Muscle of arm (tissue), 12 donors: ENCODE results near the gene ACAP3. TPM values are rescaled to one million over a fixed set of nuclear protein-coding genes. Genes with fewer than 3 reads are reported as not detected.

Experiments used
- DNase-seq: peaks from one replicate; pipeline ENCODE4 v3.0.0-alpha.2; 2013
- polyA plus RNA-seq, 12 donors: library from polyadenylated mRNA; unstranded; fragments of 120-200 nt; gene quantifications; one replicate each; pipeline ENCODE4 v1.2.1, GENCODE V29; 2013; ENCODE audit not compliant: insufficient read length in 12 of 12

The ACAP3 gene
- polyA plus RNA-seq, 12 donors: 27.5 to 88.5 (median 36.2) TPM; not detected in 1

DNA sequence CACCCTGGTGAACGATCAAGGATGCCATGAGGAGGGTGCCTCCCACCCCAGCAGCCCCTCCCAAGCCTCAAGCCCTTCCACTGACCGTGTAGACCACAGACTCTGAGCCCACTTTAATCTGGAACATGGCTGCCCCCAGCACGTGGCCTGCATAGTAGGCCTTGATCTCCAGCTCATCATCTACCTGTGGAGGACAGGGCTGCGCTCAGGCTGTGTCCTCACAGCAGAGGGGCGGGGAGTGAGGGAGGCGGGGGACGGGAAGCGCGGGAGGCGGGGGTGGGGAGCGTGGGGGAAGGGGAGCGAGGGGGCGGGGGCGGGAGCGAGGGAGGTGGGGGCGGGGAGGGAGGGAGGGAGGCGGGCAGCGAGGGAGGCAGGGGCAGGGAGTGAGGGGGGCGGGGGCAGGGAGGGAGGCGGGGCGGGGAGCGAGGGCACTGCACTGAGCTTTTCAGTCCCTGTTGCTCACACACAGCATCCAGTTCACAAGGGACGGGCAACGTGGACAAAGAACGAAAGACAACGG, 7.8 kb upstream of the ACAP3 start:
- no peak for DNase-seq

DNA sequence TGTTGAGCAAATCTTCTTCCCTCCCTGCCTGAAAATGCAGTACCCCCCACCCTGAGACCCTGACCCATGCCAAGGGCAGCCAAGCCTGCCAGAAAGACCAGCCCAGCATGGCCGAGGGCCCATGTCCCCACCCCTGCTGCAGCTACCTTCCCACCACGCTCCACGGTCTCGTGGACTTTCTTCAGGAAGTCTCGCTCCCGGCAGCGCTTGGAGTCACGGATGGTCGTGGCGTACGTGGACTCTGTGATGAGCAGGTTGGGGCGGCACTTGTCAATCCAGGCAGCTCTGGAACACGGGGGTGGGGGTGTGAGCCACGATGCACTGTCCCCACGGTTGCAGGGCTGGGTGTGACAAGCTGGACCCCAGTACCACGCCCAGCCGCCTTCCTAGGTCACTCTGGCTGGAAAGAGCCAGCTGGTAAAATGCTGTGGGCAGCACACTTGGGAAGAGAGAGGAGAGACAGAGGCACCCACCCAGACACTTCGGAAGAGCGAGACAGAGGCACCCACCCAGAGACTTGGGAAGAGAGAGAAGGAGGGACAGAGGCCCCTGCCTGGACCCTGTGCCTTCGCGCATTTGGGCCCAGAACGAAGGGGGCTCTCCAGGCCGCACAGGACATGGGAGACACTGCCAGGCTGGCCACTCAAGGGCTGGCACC, 7.1 kb upstream of the ACAP3 start:
- DNase-seq: no peak

DNA sequence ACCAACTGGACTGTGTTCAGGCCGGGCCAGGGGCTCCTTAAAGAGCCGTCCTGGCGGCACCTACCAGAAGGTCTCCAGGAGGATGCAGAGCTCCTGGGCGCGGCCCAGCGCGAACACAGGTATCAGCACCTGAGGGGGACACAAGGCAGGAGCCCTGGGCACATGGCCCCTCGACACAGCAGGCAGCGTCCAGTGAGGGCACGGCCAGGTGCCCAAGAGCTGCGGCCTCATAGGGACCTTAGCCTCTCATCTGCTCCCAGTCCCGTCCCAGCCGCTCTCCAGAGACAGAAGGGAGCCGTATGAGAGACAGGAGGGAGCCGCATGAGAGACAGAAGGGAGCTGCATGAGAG, 6.5 kb upstream of the ACAP3 start:
- no peak for DNase-seq

DNA sequence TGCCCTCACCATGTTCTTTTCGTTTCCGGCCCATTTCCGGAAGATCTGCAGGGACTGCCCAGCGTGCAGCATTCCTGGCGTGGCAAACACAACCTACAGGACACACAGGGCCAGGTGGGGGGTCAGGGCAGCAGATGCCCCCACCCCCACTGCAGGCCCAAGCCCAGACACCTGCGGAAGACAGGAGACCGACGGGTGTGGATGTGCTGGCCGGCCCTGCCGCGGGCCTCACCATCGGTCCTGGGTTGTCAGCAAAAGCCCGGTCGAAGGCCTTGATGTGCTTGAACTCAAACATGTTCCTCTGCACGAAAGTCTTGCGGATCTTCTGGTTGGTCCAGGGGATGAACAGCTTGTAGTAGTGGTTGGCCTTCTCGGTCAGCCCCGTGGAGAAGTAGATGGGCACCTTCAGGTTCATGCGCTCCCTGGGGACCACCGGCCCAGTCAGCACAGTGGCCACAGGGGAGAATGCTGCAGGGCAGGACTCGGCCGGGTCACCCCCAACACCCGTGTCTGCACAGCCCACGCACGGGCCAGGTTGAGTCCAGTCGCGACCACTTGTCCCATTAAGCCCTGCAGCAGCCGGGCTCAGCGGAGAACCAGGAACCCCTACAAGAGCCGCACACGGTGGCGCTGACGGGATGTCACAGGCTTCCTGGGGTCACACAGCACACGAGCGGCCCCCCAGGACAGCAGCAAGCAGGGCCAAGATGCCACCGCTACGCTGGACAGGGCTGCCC, 5.9 kb upstream of the ACAP3 start:
- DNase-seq: no peak

DNA sequence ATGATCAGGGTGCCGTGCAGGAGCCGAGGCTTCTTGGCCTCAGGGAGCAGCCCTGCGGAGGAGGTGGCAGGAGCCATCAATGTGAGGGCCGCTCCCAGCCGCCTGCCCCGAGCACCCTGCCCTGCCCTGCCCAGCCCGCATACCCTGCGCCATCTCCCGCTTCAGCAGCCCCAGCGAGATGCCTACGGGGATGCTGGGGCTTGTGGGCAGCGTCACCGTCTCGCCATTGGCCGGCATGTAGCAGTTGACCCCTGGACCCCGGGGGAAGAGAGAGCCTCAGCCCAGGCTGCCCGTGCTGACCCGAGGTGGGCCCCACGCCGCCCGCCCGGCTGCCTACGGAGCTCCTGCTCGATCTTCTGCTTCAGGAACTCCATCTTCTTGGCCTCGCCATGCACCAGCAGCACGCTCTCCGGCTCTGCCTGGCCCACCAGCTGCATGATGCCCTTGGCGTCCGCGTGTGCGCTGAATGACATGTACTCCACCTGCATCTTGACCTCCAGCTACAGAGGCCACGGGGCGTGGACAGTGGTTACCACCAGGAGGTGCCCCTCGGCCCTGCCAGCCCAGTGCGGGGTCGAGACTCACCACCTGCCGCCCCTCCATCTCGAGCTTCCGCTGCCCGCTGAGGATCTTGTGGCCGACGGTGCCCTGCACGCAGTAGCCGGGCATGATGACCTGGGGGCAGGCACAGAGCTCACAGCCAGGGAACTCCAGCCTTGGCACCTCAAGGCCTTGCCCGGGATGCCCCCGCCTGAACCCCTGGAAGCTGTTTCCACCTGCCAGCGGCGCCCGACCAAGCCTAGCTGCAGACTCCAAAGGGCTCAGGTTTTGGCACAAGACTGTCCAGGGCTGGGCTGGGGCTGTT, 5.0 kb upstream of the ACAP3 start:
- DNase-seq: no peak

DNA sequence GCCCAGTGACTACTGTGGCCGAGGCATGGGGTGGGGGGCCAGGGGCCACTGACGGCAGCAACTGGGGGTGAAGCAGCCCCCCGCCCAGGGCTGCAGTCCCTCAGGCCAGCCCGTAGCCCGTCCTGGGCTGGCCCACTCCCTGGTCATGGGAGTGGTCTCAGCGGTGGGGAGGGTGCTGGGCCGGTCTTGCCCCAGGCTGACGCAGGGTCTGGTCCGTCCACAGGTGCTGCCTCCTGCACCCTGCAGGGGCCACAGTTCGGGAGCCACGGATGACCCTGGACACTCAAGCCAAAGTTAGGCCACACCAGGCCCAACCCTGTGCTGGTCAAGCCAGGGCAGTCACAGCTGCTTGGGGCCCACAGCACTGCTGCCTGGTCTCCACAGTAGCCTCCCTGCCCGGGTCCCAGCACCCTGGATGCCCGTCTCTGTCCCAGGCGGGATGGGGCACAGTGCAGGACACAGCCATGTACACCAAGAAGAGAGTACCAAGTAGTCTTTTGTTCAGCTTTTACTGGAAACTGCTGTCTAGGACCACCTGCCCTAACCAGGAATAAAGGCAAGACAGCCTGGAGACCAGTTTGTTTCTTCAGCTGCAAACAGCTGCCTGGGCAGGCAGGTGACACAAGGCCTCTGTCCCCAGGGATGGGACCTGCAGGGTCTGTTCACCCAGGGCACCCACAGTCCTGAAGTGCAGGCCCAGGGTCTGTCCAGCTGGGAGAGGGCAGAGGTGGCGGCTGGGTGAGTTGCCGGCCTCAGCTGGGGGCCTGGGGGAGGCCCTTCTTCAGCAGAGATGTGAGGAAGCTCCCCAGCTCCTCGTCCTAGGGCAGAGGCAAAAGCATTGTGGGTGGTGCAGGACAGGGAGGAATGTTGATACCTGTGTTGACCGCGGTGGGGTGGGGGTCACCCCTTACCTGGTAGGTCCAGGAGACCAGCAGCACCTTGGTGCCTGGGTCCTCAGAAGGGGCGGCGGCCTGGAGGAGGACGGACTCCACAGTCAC, 3.7 kb upstream of the ACAP3 start:
- DNase-seq: no peak

DNA sequence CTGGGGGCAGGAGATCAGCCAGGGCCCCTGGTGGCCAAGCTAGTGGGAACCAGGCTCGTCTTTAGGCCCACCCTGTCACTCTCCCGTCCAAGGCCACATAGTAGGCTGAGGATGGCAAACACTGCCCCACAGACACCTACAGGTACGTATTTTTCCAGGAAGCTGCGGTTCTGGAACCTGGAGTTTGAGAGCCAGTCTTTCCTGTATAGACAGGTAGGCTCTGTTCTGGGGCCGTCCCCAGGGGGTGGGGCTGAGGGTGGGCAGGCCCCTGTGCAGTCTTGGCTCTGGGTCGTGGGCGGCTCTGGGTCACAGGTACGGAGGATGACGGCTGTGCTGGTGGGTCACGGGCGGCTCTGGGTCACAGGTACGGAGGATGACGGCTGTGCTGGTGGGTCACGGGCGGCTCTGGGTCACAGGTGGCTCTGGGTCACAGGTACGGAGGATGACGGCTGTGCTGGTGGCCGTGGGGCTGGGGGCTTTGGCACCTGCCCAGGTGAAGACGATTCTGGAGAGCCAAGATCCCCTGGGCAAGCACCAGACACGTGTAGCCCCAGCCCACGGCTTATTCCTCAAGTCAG, 2.8 kb upstream of the ACAP3 start:
- DNase-seq: no peak

DNA sequence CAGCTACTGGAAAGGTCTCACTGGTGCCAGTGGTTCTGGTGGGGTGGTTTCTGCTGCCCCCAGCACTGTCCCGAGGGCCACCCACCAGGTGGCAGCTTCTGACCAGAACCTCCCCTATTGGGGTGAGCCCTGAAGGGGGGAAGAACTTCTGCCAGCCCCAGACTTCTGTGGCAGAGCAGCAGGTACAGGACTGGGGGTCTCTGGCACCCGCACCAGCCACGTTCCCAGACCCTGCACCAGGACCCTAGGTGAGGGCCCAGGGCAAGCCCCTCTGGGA, 2.3 kb upstream of the ACAP3 start:
- no peak for DNase-seq

DNA sequence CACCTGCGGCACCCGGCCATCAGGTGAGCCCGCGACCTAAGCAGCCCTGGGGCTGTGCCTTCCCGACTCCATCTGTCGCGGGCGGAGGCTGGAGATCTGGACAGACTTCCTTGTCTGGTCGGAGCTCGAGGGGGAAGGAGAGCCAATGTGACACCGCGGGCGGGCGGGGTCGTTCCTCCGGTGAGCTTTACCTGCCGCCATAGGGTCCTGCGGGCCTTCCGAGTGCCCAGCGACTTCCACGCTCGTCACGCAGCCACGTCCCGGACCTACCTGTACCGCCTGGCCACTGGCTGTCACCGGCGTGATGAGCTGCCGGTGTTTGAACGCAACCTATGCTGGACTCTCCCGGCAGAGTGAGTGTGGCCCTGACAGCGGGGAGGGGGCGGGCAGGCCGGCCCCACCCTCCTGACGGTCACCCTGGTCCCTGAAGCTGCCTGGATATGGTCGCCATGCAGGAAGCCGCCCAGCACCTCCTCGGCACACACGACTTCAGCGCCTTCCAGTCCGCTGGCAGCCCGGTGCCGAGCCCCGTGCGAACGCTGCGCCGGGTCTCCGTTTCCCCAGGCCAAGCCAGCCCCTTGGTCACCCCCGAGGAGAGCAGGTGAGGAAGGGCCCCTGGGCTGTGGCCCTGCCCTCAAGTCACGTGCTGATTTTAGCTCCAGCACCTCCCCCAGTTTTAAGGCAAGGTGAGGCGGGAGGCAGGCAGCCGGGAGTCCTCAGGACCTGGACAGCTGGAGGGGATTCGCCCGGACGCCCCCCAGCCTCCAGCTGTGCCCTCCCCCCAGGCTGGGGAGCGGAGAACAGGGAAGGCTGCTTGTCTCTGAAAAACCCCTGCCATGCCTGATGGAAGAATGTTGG, 1.8 kb upstream of the ACAP3 start:
- DNase-seq: no peak

DNA sequence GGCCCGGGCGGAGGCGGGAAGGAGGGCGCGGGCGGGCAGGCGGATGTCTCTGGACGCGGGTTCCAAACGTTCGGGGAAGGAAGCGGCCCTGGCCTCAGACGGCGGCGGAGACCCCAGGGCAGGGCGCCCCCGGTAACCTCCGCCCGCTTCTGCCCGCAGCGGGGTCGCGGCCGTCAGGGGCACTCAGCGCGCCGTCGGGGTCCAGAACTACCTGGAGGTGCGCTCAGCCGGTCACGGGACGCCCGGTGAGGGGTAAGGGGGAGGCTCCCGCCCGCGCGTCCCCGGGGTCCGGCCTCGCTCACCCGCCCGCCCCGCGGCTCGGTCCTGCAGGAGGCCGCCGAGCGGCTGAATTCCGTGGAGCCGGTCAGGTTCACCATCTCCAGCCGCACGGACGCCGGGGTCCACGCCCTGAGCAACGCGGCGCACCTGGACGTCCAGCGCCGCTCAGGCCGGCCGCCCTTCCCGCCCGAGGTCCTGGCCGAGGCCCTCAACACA, 1.1 kb upstream of the ACAP3 start:
- no peak for DNase-seq

DNA sequence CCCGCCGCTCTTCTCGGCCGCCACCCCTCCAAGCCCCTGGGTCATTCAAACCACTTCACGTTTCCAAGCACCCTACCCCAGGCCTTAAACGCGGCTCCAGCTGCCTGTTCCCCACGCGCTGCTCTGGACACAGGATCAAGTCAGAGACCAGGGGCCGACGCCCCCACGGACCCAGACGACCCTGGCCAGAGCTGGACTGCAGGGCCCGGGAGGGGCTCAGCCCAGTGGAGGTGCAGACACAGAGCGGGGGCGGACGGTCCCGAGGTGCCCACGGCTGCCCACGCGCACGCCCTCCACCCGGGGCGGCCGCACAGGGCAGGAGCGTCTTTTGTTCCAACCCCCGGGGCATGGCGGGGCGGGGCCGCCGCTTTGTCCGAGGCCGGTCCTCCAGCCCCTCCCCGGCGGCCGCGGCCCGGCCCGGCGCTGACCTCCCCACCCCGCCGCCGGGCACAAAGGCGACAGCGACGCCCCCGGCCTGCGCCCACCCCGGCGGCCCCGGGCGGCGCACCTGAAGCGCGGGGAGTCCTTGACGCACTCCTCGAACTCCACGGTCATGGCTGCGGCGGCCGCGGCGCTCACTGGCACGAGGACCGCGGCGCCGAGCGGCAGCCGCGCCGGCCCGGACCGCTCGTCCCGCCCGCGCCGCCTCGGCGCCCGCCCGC, 338 bp downstream of the ACAP3 start:
- no peak for DNase-seq

DNA sequence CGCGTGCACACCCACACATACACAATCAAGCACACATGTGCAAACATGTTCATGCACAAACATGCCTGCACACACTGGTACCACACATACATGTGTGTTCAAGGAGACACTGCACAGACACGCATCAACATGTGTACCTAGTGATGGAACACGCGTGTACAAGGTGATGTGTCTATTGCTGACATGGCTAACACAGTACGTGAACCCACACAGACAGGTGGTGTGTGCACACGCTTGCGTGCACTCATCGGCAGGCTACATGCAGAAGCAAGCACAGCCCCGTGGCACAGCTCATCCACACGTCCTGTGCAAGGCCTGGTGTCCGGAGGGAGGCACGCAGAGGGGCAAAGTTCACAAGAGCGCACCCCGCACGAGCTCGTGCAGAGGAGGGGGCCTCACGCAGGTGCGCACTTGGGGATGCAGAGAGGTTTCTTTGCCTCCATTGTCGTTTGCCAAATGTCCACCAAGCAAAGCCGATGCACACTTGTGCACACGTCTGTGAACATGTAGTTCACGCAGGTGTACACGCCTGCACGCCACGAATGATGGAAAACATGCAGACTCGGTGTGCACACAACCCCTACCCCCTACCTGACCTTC, 969 bp downstream of the ACAP3 start:
- no peak for DNase-seq

DNA sequence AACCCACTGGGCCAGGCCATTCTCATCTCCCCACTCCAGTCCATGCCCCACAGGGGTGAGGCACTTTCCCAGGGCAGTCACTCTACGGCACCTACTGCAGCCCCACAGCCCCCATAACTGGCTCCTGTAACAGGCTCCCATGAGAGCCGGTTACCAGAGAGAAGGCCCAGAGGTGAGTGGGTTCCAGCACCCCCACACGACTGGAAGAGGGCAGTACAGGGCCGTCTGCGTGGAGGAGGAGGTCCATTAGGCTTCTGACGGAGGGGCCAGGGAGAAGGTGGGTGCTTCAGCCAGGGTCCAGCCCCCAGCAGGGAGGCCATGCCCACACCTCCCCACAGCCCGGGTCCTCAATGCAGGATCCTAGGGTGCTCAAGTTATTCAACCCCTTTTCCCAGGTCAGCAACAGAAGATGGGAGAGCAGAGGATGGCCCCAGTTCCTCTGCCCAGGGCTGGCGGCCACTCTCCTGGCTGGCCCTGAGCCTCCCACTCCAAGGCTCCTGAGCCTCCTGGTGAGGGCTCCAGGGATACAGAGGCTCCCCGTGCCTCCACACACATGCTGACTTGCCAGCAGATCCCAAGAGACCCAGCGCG, 1.6 kb downstream of the ACAP3 start:
- DNase-seq: no peak

DNA sequence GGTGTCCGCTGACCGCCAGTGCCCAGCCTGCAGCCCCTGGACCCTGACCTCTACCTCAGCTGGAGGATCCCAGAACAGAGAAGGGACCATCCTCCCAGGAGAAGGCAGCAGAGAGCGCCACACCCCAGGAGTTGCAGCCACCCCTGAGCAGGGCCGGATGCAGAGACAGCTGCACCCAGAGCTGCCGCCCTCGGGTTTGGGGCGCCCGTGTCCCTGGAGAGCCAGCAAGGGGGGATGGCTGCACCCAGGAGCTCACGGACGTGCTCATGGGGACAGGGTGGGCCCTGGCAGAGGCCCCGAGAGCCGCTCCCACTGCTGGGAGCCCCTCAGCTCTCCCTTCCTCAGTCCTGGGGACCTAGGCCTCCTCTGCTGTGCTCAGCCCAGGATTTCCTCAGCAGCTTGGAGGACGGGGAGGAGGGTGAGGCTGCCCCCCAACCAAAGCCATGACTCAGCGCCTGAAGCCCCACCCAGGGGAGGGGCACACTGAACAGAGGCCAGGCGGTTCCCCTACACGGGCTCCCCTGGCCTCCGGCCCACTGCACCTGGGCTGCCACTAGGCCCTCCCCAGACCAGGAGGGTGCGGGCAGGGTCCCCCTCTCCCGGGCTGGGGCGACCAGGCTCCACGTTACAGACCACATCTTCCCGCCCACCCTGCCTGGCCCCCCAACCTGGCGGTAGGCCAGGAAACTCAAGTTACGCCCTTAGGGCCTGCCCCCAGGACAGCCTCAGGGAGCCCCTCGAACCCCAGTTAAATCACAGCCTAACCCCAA, 2.2 kb downstream of the ACAP3 start:
- DNase-seq: peak; percentile 63

DNA sequence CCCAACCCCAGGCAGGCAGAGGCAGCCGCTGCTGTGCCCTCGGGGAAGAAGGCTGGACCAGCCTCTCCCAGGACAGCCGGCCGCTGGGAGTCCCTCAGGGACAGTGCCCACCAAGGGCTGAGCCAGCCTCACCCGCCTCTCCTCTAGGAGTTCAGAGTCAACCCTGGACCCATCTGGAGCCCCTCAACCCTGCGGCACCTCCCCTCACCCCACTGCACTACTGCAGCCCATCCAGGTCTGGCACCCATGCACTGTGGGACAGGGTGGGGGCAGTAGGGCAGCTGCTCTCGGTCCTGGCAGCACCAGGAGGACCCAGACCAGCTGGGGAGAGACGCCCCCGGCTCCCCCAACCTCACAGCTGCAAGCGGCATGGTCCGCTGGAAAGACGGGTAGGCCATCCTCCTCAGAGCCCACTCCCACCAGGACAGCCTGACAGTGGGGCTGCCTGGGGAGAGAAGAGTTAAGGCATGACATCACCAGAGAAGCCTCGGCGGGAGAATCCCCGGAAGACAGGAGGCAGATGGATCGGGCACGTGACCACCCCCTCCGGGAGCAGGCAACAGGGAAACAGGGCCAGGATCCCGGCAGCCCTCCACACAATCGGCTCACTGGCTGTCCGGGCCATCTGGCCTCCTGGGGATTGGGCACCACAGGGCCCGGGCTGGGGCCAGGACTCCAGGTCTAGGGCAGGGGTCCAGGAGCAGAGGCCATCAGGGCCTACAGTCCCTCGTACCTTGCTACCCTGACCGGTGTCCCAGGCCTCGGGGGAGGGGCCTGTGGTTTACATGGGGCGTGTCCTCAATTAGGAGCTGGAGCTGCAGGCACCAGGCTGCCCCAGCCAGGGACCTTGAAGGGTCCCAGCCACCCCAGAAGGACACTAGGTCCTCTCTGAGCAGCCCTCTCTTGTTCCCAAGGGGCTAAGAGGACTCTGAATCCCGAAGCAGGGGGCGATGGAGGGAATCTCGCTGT, 3.1 kb downstream of the ACAP3 start:
- DNase-seq: no peak

DNA sequence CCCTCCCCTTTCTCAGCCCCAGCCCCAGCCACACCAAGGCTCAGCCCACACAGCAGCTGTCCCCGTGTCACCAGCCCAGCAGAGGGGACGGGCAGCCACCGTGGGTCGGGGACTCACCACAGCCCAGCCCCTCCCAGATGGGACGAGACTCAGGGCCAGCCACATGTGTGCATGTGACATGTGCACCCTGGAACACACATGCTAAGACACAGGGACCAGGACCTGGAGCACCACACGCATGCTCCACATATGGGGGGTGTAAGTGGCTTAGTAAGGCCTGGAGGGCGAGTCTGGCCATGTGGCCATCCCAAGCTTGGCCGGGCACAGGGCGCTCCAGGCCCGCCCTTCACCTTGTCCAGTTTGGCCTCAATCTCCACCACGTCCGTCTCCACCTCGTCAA, 4.0 kb downstream of the ACAP3 start:
- no peak for DNase-seq
